IMR-90 (cell line): Measurements from ENCODE around the gene ZNF773. TPM values are rescaled to one million over a fixed set of nuclear protein-coding genes. Genes with fewer than 3 reads are reported as not detected.
A peak's percentile ranks its signal among the peaks of the same experiment; 100 is the strongest.

Experiments
- ATAC-seq: fragments of 200-7000 bp; cut with Tn5 transposase; 2 replicates; pipeline ENCODE4 v1.9.1; 2020; ENCODE audit warnings: low read depth, mild to moderate bottlenecking, moderate library complexity
- BruUV-seq: library from RNA; stranded (reverse); fragments of 400-500 nt; replicated peaks from 2 replicates; lab custom pipeline; 2021; lab: Mats Ljungman, UMichigan
- CTCF ChIA-PET: fragments of 300-600 bp; formaldehyde crosslinking; extraction: SDS; loops from one replicate; lab custom pipeline; 2021; ENCODE audit warnings: antibody characterized with exemption; lab: Yijun Ruan, JAX
- POLR2A ChIA-PET: fragments of 300-600 bp; sonication (Branson Sonifier 250); formaldehyde crosslinking; loops from one replicate; lab custom pipeline; 2022; ENCODE audit warnings: antibody characterized with exemption; ENCODE audit not compliant: unreplicated experiment; lab: Charles Lee
- DNase-seq: peaks from one replicate; pipeline ENCODE4 v3.0.0; 2013
- H2AFZ ChIP-seq: replicated peaks from 2 replicates; pipeline ENCODE3; 2013; ENCODE audit warnings: low read length, mild to moderate bottlenecking; ENCODE audit not compliant: poor library complexity
- H2AK5ac ChIP-seq: 2 replicates; pipeline ENCODE4 v1.6.1; 2013; ENCODE audit warnings: low read depth, low read length, inconsistent platforms
- H2AK9ac ChIP-seq: replicated peaks from 2 replicates; pipeline ENCODE3; 2013; ENCODE audit warnings: mild to moderate bottlenecking, low read depth, low read length, moderate library complexity; ENCODE audit not compliant: poor library complexity
- H2BK120ac ChIP-seq: 2 replicates; pipeline ENCODE4 v1.6.1; 2013; ENCODE audit warnings: low read depth, low read length, inconsistent platforms
- H2BK15ac ChIP-seq: 3 replicates; pipeline ENCODE4 v1.6.1; 2013; ENCODE audit warnings: low read depth, low read length, inconsistent platforms
- H2BK20ac ChIP-seq: 2 replicates; pipeline ENCODE4 v1.6.1; 2013; ENCODE audit warnings: low read depth, mild to moderate bottlenecking, inconsistent platforms, low read length, moderate library complexity
- H2BK5ac ChIP-seq: 2 replicates; pipeline ENCODE4 v1.6.1; 2013; ENCODE audit warnings: mild to moderate bottlenecking, low read depth, low read length, inconsistent platforms; ENCODE audit not compliant: poor library complexity, severe bottlenecking
- H3K14ac ChIP-seq: replicated peaks from 2 replicates; pipeline ENCODE4 v1.6.1; 2013; ENCODE audit warnings: low read depth, low read length, inconsistent platforms
- H3K18ac ChIP-seq: 2 replicates; pipeline ENCODE4 v1.6.1; 2013; ENCODE audit warnings: low read depth, low read length, control low read depth
- H3K23ac ChIP-seq: 2 replicates; pipeline ENCODE4 v1.6.1; 2013; ENCODE audit warnings: low read depth, low read length, inconsistent platforms
- H3K27ac ChIP-seq: 2 replicates; pipeline ENCODE4 v1.5.1; 2013; ENCODE audit warnings: mild to moderate bottlenecking, control low read depth, low read length; ENCODE audit not compliant: insufficient read depth
- H3K27me3 ChIP-seq: 2 replicates; pipeline ENCODE4 v1.6.1; 2013; ENCODE audit warnings: low read length; ENCODE audit not compliant: control insufficient read depth, insufficient read depth
- H3K36me3 ChIP-seq: 2 replicates; pipeline ENCODE4 v1.6.1; 2013; ENCODE audit warnings: low read length, mixed read lengths; ENCODE audit not compliant: control insufficient read depth, insufficient read depth
- H3K4ac ChIP-seq: 2 replicates; pipeline ENCODE4 v1.6.1; 2013; ENCODE audit warnings: low read depth, low read length, inconsistent platforms
- H3K4me1 ChIP-seq: 2 replicates; pipeline ENCODE4 v1.6.1; 2013; ENCODE audit warnings: low read length, mixed read lengths; ENCODE audit not compliant: control insufficient read depth, insufficient read depth
- H3K4me2 ChIP-seq: 2 replicates; pipeline ENCODE4 v1.6.1; 2013; ENCODE audit warnings: low read depth, mild to moderate bottlenecking, control low read depth, low read length, moderate library complexity
- H3K4me3 ChIP-seq: 2 replicates; pipeline ENCODE4 v1.5.1; 2013; ENCODE audit warnings: low read depth, mild to moderate bottlenecking, control low read depth, low read length, moderate library complexity; ENCODE audit not compliant: insufficient read depth
- H3K56ac ChIP-seq: 2 replicates; pipeline ENCODE4 v1.6.1; 2013; ENCODE audit warnings: low read length, inconsistent platforms; ENCODE audit not compliant: insufficient read depth; ENCODE audit errors: extremely low read depth
- H3K79me1 ChIP-seq, 2 experiments: 2 replicates each; pipeline ENCODE4 v1.6.1; 2013; ENCODE audit warnings: low read length in 2 of 2, inconsistent platforms in 1 of 2, low read depth in 1 of 2
- H3K9ac ChIP-seq: 2 replicates; pipeline ENCODE4 v1.6.1; 2013; ENCODE audit warnings: low read depth, low read length, control low read depth
- H3K9me1 ChIP-seq: 2 replicates; pipeline ENCODE4 v1.6.1; 2013; ENCODE audit warnings: low read length, inconsistent platforms; ENCODE audit not compliant: insufficient read depth
- H3K9me3 ChIP-seq: 2 replicates; pipeline ENCODE4 v1.6.1; 2013; ENCODE audit warnings: low read length; ENCODE audit not compliant: control insufficient read depth, insufficient read depth
- H4K20me1 ChIP-seq: 2 replicates; pipeline ENCODE4 v1.6.1; 2013; ENCODE audit warnings: low read length, inconsistent platforms; ENCODE audit not compliant: insufficient read depth
- H4K5ac ChIP-seq: 2 replicates; pipeline ENCODE4 v1.6.1; 2013; ENCODE audit warnings: mild to moderate bottlenecking, low read depth, low read length, control low read depth
- H4K8ac ChIP-seq, 2 experiments: 2 replicates each; pipeline ENCODE4 v1.6.1; 2013; ENCODE audit warnings: low read depth in 2 of 2, low read length in 2 of 2, control low read depth in 1 of 2, inconsistent platforms in 1 of 2
- H4K91ac ChIP-seq: 2 replicates; pipeline ENCODE4 v1.6.1; 2013; ENCODE audit warnings: low read depth, low read length, inconsistent platforms; ENCODE audit not compliant: insufficient read depth
- BHLHE40 ChIP-seq: fragments of 150-350 bp; IDR thresholded peaks from 2 replicates; pipeline ENCODE4 v1.6.1; 2016; ENCODE audit warnings: mild to moderate bottlenecking, low read depth, low read length
- CEBPB ChIP-seq: IDR thresholded peaks from 2 replicates; pipeline ENCODE4 v1.6.1; 2012; ENCODE audit warnings: low read depth, low read length, improper control_type of control experiment
- CTCF ChIP-seq: conservative IDR thresholded peaks from 2 replicates; pipeline ENCODE4 v1.5.1; 2012; ENCODE audit warnings: mild to moderate bottlenecking, low read depth, low read length, improper control_type of control experiment
- MAZ ChIP-seq: IDR thresholded peaks from 2 replicates; pipeline ENCODE4 v1.6.1; 2012; ENCODE audit warnings: low read depth, mild to moderate bottlenecking, low read length, improper control_type of control experiment, moderate library complexity, borderline replicate concordance
- MXI1 ChIP-seq: IDR thresholded peaks from 2 replicates; pipeline ENCODE4 v1.6.1; 2012; ENCODE audit warnings: low read depth, mild to moderate bottlenecking, low read length, moderate library complexity, borderline replicate concordance
- WGBS, 2 experiments: methylation state at CpG; one replicate each; pipeline versions ENCODE4 v1.1.5 to v1.1.7; 2013; ENCODE audit warnings: missing lambda C conversion rate in 2 of 2; ENCODE audit not compliant: insufficient read length in 1 of 2; ENCODE audit errors: extremely low coverage in 2 of 2; 5-methylcytosine and 5-hydroxymethylcytosine counted together
- dilution Hi-C: fragments of 300-500 bp; cut with HindIII; formaldehyde crosslinking; loops from one replicate; pipeline ENCODE4 v1.14.3; 2018; ENCODE audit warnings: low sequenced_read_pairs; ENCODE audit not compliant: unreplicated experiment
- in situ Hi-C: fragments of 300-500 bp; cut with MboI; formaldehyde crosslinking; loops from 3 replicates; pipeline ENCODE4 v1.14.3; 2019; ENCODE audit warnings: low sequenced_read_pairs, inconsistent platforms, mixed read lengths
- intact Hi-C: fragments of 100-400 bp; cut with micrococcal nuclease; formaldehyde crosslinking; loops from 2 replicates; pipeline ENCODE4 v1.10.0; 2022
- polyA plus RNA-seq, 3 experiments: library from polyadenylated mRNA; depleted of rRNA; stranded (reverse); fragments of >200 nt; gene quantifications; 2 replicates each; pipeline ENCODE4 v1.2.3, GENCODE V29; 2012; ENCODE audit warnings: low replicate concordance in 1 of 3
- total RNA-seq: library from RNA; depleted of rRNA; stranded (reverse); fragments of >200 nt; gene quantifications from 2 replicates; pipeline ENCODE4 v1.2.3, GENCODE V29; 2012
- TF ChIP-seq, protein P1 (sequence below): fragments of 150-350 bp; IDR thresholded peaks from 2 replicates; pipeline ENCODE4 v1.6.1; 2017; ENCODE audit warnings: mild to moderate bottlenecking, antibody characterized with exemption, low read length, low read depth

The ZNF773 gene
- total and polyA plus RNA-seq, 2 of the 4 experiments (the other 2 are of a cell fraction): 5.5 to 13.3 TPM

GRCh38 chr19:57527136-57527881 lies 27.6 kb downstream of the ZNF773 start, which contains the start of gene ZNF549:
TSS of gene ZNF549 (plus strand) at chr19:57527356. CDS start at chr19:57527574, 218 bp downstream.
- Histone ChIP-seq H4K91ac (no peak within 1 kb of the TSS), H3K18ac (no peak within 1 kb of the TSS), H3K4me2 (peak within 1 kb of the TSS; percentile 87), H3K9me1 (no peaks in the 10 kb centered on the region), H3K56ac (no peak within 1 kb of the TSS), H2AK5ac (peak within 1 kb of the TSS; percentile 18; the same call in 1 of the 2 replicates), H3K27me3 (no peaks in the 10 kb centered on the region), H3K9ac (peak within 1 kb of the TSS; percentile 78), H3K4me1 (peaks cover 2% of the 10 kb centered on the region; the same call in 1 of the 2 replicates), H2BK15ac (no peak within 1 kb of the TSS), H2AFZ (peak within 1 kb of the TSS; percentile 96), H3K14ac (peak within 1 kb of the TSS; percentile 5; the same call in 1 of the 2 replicates), H4K20me1 (no peaks in the 10 kb centered on the region), H2BK20ac (no peak within 1 kb of the TSS), H3K4me3 (peak within 1 kb of the TSS; percentile 71), H3K79me1 (peaks cover 30 to 33% of the 10 kb centered on the region in 2 experiments), H3K36me3 (peaks cover 7% of the 10 kb centered on the region), H2BK5ac (peak within 1 kb of the TSS; percentile 14), H2BK120ac (no peak within 1 kb of the TSS; the same call in 1 of the 2 replicates), H4K8ac (peak within 1 kb of the TSS; percentile 35 to 68; a peak in 3 of 4 replicates), H2AK9ac (peak within 1 kb of the TSS; percentile 87), H3K23ac (peak within 1 kb of the TSS; percentile 15; the same call in 1 of the 2 replicates), H4K5ac (peak within 1 kb of the TSS; percentile 16; the same call in 1 of the 2 replicates), H3K9me3 (peaks cover 7% of the 10 kb centered on the region), H3K4ac (peak within 1 kb of the TSS; percentile 47), H3K27ac (peak within 1 kb of the TSS; percentile 45)
- ChIA-PET POLR2A (no interaction called here), CTCF (no interaction called here)
- 0% methylated on average over 32 of the region's 64 CpGs; no CpG with 5 or more reads in 1 of the 2 experiments for WGBS, 2 experiments
- DNase-seq (peak; percentile 93), ATAC-seq (peak; percentile 100)
- intact Hi-C loops: no loop called here
- no peak for TF ChIP-seq CTCF
- TF ChIP-seq MAZ: no peak
- TF ChIP-seq, protein P1, sequence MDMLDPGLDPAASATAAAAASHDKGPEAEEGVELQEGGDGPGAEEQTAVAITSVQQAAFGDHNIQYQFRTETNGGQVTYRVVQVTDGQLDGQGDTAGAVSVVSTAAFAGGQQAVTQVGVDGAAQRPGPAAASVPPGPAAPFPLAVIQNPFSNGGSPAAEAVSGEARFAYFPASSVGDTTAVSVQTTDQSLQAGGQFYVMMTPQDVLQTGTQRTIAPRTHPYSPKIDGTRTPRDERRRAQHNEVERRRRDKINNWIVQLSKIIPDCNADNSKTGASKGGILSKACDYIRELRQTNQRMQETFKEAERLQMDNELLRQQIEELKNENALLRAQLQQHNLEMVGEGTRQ: peak; percentile 71
- TF ChIP-seq CEBPB: peak; percentile 72
- TF ChIP-seq MXI1: peak; percentile 57; the same call in 1 of the 2 replicates
- TF ChIP-seq BHLHE40: peak; percentile 80
- dilution Hi-C loops: no loop called here
- no TSS peak for BruUV-seq
- in situ Hi-C loops: no loop called here
